Stomach (tissue), 4 donors: ENCODE measurements around the gene GLTP.

ENCODE experiments used
- POLR2A ChIP-seq, 4 donors: fragments of 450-650 bp; IDR thresholded peaks; one replicate each; pipeline ENCODE4 v1.6.1; 2016; ENCODE audit warnings: antibody characterized with exemption in 4 of 4, control low read depth in 2 of 4, mild to moderate bottlenecking in 1 of 4, moderate library complexity in 1 of 4
- TF ChIP-seq, protein P1 (sequence below), 7 experiments: fragments of 450-650 bp in 4 of 7; fragments of 200-600 bp in 3 of 7; sonication (generic) in 3 of 7; IDR thresholded peaks; one replicate each; pipeline ENCODE4 v1.5.1; 2016 to 2019; ENCODE audit warnings: antibody characterized with exemption in 7 of 7, control low read depth in 2 of 7, mild to moderate bottlenecking in 1 of 7

DNA sequence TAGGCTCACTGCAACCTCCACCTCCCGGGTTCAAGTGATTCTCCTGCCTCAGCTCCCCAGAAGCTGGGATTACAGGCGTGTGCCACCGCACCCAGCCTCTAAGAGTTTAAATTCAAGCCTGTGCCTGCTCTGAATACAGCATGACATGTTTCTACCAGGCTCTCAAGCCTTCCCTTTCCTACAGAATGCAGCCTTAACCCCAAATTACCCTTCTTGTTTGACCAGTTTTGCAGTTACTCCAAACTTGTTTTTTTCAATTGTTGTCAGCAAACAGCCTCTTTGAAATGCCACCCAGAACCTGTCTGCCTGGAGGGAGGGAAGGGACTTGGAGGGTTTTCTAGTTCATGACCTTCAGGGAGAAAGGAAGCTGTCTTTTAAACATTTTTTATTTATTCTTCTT lies 15.4 kb downstream of the GLTP start:
- TF ChIP-seq POLR2A (IDR thresholded peaks at IDR 0.05), result no peak
- TF ChIP-seq, protein P1, sequence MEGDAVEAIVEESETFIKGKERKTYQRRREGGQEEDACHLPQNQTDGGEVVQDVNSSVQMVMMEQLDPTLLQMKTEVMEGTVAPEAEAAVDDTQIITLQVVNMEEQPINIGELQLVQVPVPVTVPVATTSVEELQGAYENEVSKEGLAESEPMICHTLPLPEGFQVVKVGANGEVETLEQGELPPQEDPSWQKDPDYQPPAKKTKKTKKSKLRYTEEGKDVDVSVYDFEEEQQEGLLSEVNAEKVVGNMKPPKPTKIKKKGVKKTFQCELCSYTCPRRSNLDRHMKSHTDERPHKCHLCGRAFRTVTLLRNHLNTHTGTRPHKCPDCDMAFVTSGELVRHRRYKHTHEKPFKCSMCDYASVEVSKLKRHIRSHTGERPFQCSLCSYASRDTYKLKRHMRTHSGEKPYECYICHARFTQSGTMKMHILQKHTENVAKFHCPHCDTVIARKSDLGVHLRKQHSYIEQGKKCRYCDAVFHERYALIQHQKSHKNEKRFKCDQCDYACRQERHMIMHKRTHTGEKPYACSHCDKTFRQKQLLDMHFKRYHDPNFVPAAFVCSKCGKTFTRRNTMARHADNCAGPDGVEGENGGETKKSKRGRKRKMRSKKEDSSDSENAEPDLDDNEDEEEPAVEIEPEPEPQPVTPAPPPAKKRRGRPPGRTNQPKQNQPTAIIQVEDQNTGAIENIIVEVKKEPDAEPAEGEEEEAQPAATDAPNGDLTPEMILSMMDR (IDR thresholded peaks at IDR 0.05), result no peak
